C4-2B (cell line): Measurements from ENCODE around the gene NABP2.
"Not testable (repeated sequence)": the region's sequence is repeated elsewhere in the genome, so short reads cannot be mapped to it uniquely, and the experiment has no call there.

Experiments
- H3K27ac ChIP-seq: fragments of 450-650 bp; 2 replicates; pipeline ENCODE4 v1.5.1; 2017
- ZFX ChIP-seq: fragments of 450-650 bp; IDR thresholded peaks from 2 replicates; pipeline ENCODE4 v1.6.1; 2017
- TF ChIP-seq, protein P1 (sequence below): fragments of 450-650 bp; conservative IDR thresholded peaks from 2 replicates; pipeline ENCODE4 v1.5.1; 2017; ENCODE audit warnings: mild to moderate bottlenecking

Gene NABP2

DNA sequence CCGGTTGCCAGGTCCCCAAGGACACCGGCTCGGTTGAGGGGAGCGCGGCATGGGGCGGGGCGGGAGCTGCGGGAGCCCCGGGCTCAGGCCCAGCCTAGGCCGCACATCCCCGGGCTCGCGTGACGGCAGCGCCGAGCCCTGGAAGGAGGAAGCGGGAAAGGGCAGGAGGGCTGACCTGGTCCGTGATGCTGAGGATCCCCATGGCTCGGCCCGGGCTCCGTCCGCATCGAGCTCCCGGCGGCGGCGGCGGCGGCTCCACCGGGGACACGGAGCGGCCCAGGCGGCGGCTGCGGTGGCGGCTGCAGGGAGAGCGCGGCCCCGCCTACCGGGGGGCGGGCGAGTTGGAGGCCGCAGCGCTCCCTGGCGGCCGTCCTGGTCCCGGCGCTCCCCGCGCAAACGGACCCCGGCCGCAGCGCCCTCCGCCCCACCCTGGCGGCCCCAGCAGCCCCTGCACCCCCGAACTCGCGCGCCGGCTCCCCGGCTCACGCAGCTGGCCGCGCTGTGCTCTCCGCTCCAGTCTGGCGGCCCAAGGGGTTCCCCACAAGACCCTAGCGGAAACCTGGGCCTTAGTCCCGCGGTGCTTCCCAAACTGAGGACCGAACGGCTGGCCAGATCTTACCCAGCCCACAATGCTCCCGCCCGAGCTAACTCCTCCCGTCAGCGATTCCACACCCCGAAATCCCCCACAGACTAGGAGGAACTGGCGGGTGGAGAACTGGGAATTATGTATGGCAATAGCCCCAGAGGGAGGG is 34.1 kb downstream of the NABP2 start, which contains the start of gene ANKRD52:
TSS of gene ANKRD52 (minus strand) at position 317 of the 752 bp plus-strand sequence. CDS start at position 202, 115 bp downstream.
- H3K27ac ChIP-seq, result peak within 1 kb of the TSS; percentile 80
- TF ChIP-seq ZFX, result peak; percentile 100
- TF ChIP-seq, protein P1, sequence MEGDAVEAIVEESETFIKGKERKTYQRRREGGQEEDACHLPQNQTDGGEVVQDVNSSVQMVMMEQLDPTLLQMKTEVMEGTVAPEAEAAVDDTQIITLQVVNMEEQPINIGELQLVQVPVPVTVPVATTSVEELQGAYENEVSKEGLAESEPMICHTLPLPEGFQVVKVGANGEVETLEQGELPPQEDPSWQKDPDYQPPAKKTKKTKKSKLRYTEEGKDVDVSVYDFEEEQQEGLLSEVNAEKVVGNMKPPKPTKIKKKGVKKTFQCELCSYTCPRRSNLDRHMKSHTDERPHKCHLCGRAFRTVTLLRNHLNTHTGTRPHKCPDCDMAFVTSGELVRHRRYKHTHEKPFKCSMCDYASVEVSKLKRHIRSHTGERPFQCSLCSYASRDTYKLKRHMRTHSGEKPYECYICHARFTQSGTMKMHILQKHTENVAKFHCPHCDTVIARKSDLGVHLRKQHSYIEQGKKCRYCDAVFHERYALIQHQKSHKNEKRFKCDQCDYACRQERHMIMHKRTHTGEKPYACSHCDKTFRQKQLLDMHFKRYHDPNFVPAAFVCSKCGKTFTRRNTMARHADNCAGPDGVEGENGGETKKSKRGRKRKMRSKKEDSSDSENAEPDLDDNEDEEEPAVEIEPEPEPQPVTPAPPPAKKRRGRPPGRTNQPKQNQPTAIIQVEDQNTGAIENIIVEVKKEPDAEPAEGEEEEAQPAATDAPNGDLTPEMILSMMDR, result peak; percentile 96

GRCh38 chr12:56258820-56259183 is 34.7 kb downstream of the NABP2 start:
- H3K27ac ChIP-seq, result peak overlapping the region; percentile 80
- no peak for TF ChIP-seq ZFX
- TF ChIP-seq, protein P1, result no peak; the same call in 1 of the 2 replicates

DNA sequence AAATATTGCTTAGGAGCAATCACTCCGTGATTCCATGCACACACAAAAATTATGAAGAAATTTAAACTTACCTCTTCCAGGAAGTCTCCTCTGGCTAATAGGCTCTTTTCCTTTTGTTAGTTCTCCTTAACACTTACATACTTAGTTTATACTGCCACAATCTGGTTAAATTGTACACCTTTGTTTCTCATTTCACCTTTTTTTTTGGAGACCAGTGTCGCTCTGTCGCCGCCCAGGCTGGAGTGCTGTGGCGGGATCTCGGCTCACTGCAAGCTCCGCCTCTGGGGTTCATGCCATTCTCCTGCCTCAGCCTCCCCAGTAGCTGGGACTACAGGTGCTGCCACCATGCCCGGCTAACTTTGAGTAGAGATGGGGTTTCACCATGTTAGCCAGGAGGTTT is 36.2 kb downstream of the NABP2 start:
- no peak overlapping the region for H3K27ac ChIP-seq
- TF ChIP-seq, protein P1, result no peak
- TF ChIP-seq ZFX, result no peak

GRCh38 chr12:56260921-56261320 is 36.8 kb downstream of the NABP2 start:
- H3K27ac ChIP-seq, result no peak overlapping the region
- TF ChIP-seq, protein P1, result no peak
- TF ChIP-seq ZFX, result no peak

DNA sequence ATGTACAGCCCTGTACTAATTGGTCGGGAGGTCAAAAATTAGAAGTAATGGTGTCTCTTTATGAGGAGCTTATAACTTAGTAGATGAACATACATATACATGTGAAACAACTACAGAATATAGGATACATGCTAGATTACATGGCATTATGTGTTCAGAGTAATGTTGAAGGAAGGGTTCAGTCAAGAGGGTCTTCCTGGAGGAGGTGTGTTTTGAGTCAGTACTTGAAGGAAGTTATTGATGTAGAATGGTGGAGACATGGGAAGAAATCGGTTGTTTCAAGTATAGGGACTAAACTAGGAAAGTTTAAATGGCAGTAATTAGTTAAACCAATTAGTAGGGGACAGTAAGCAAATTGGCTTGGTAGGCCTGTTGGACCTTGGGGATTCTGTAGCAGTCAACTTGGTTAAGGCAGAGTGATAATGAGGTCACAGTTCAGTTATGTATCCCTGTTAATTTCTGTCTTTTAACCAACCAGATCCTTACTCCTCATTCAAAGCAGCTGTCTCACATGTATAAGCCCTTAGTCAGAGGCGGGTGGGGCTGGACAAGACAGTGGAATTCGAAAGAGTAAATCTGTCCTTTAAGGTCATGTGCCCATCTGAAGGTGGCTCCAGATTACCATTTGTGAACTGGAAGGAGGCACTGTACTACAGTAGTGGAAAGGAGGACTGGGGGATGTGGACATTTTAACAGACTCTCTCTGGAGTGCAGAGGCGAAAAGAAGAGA is 37.5 kb downstream of the NABP2 start:
- H3K27ac ChIP-seq, result no peak overlapping the region
- TF ChIP-seq ZFX, result no peak
- TF ChIP-seq, protein P1, result no peak

- not testable (repeated sequence) for H3K27ac ChIP-seq
- TF ChIP-seq, protein P1, result peak; percentile 23; the same call in 1 of the 2 replicates
Measured at GRCh38 chr12:56262955-56263354, 38.8 kb downstream of the NABP2 start.

- H3K27ac ChIP-seq, result peak overlapping the region; percentile 59
Measured at GRCh38 chr12:56266068-56266692, 42.0 kb downstream of the NABP2 start.
